Neuronal stem cell (in vitro differentiated cells): ENCODE results near the gene CCDC137.

ENCODE experiments used
- DNase-seq: peaks from one replicate; pipeline ENCODE4 v3.0.0-alpha.2; 2013; ENCODE audit warnings: low spot score
- H2AFZ ChIP-seq: one replicate; pipeline ENCODE4 v1.6.1; 2013; ENCODE audit warnings: mild to moderate bottlenecking, low read length, inconsistent platforms
- H2AK5ac ChIP-seq: 2 replicates; pipeline ENCODE4 v1.6.1; 2013; ENCODE audit warnings: low read depth, mild to moderate bottlenecking, inconsistent platforms, low read length, moderate library complexity, mixed read lengths
- H2BK120ac ChIP-seq: 2 replicates; pipeline ENCODE4 v1.6.1; 2013; ENCODE audit warnings: low read depth, mild to moderate bottlenecking, inconsistent platforms, low read length, moderate library complexity, mixed read lengths
- H2BK12ac ChIP-seq: one replicate; pipeline ENCODE4 v1.6.1; 2013; ENCODE audit warnings: low read length, inconsistent platforms
- H2BK15ac ChIP-seq: 2 replicates; pipeline ENCODE4 v1.6.1; 2013; ENCODE audit warnings: mild to moderate bottlenecking, low read length, inconsistent platforms, mixed read lengths
- H2BK5ac ChIP-seq: one replicate; pipeline ENCODE4 v1.6.1; 2013; ENCODE audit warnings: inconsistent platforms, mild to moderate bottlenecking, low read length, moderate library complexity
- H3K14ac ChIP-seq: one replicate; pipeline ENCODE4 v1.6.1; 2013; ENCODE audit warnings: low read length, inconsistent platforms
- H3K18ac ChIP-seq: 2 replicates; pipeline ENCODE4 v1.6.1; 2013; ENCODE audit warnings: low read length, inconsistent platforms
- H3K23ac ChIP-seq: 2 replicates; pipeline ENCODE4 v1.6.1; 2013; ENCODE audit warnings: low read depth, mild to moderate bottlenecking, mixed read lengths, low read length, inconsistent platforms; ENCODE audit not compliant: poor library complexity
- H3K27ac ChIP-seq: replicated peaks from 3 replicates; pipeline ENCODE4 v1.5.1; 2013; ENCODE audit warnings: low read length, inconsistent platforms
- H3K27me3 ChIP-seq, 3 experiments: 2 replicates each; pipeline ENCODE4 v1.6.1; 2013; ENCODE audit warnings: low read length in 3 of 3, mild to moderate bottlenecking in 2 of 3, inconsistent platforms in 1 of 3, low read depth in 1 of 3, mixed read lengths in 1 of 3, moderate library complexity in 1 of 3; ENCODE audit not compliant: control insufficient read depth in 3 of 3, insufficient read depth in 3 of 3
- H3K36me3 ChIP-seq, 2 donors: replicated peaks in 1 of 2; 2 replicates each; pipeline ENCODE4 v1.6.1; 2013; ENCODE audit warnings: low read length in 2 of 2; ENCODE audit not compliant: control insufficient read depth in 2 of 2, insufficient read depth in 2 of 2
- H3K4ac ChIP-seq: 2 replicates; pipeline ENCODE4 v1.6.1; 2013; ENCODE audit warnings: inconsistent platforms, mild to moderate bottlenecking, low read length, moderate library complexity
- H3K4me1 ChIP-seq, 2 donors: 1 replicate in 1 of 2; 2 replicates in 1 of 2; pipeline ENCODE4 v1.6.1; 2013; ENCODE audit warnings: low read length in 2 of 2, low read depth in 1 of 2; ENCODE audit not compliant: control insufficient read depth in 2 of 2, insufficient read depth in 1 of 2
- H3K4me2 ChIP-seq: one replicate; pipeline ENCODE4 v1.6.1; 2013; ENCODE audit warnings: mild to moderate bottlenecking, low read length, inconsistent platforms; ENCODE audit not compliant: insufficient read depth, poor library complexity, severe bottlenecking
- H3K4me3 ChIP-seq, 2 donors: 2 replicates each; pipeline ENCODE4 v1.5.1; 2013; ENCODE audit warnings: low read length in 2 of 2, mild to moderate bottlenecking in 2 of 2, inconsistent platforms in 1 of 2, moderate library complexity in 1 of 2
- H3K79me1 ChIP-seq: one replicate; pipeline ENCODE4 v1.6.1; 2013; ENCODE audit warnings: low read depth, mild to moderate bottlenecking, inconsistent platforms, low read length, moderate library complexity
- H3K9ac ChIP-seq: one replicate; pipeline ENCODE4 v1.6.1; 2013; ENCODE audit warnings: mild to moderate bottlenecking, low read depth, low read length, inconsistent platforms; ENCODE audit not compliant: poor library complexity
- H3K9me3 ChIP-seq, 2 donors: replicated peaks in 1 of 2; 2 replicates each; pipeline versions ENCODE3 to v1.6.1; 2013; ENCODE audit warnings: low read length in 2 of 2, mild to moderate bottlenecking in 2 of 2, inconsistent platforms in 1 of 2, low read depth in 1 of 2, mixed read lengths in 1 of 2, moderate library complexity in 1 of 2; ENCODE audit not compliant: control insufficient read depth in 2 of 2, insufficient read depth in 1 of 2
- H4K8ac ChIP-seq: one replicate; pipeline ENCODE4 v1.6.1; 2013; ENCODE audit warnings: low read depth, mild to moderate bottlenecking, inconsistent platforms, low read length, moderate library complexity
- H4K91ac ChIP-seq: one replicate; pipeline ENCODE4 v1.6.1; 2013; ENCODE audit warnings: low read length, low read depth, mild to moderate bottlenecking, inconsistent platforms; ENCODE audit not compliant: poor library complexity
- whole genome bisulfite sequencing, 2 donors: extraction: QIAGEN DNeasy Blood & Tissue Kit; methylation state at CpG; one replicate each; pipeline ENCODE4 v1.1.7; 2013; ENCODE audit warnings: missing lambda C conversion rate in 2 of 2, mixed read lengths in 1 of 2; ENCODE audit not compliant: insufficient read length in 2 of 2, insufficient replicate concordance in 1 of 2; ENCODE audit errors: extremely low coverage in 2 of 2; 5-methylcytosine and 5-hydroxymethylcytosine counted together

The CCDC137 gene

DNA sequence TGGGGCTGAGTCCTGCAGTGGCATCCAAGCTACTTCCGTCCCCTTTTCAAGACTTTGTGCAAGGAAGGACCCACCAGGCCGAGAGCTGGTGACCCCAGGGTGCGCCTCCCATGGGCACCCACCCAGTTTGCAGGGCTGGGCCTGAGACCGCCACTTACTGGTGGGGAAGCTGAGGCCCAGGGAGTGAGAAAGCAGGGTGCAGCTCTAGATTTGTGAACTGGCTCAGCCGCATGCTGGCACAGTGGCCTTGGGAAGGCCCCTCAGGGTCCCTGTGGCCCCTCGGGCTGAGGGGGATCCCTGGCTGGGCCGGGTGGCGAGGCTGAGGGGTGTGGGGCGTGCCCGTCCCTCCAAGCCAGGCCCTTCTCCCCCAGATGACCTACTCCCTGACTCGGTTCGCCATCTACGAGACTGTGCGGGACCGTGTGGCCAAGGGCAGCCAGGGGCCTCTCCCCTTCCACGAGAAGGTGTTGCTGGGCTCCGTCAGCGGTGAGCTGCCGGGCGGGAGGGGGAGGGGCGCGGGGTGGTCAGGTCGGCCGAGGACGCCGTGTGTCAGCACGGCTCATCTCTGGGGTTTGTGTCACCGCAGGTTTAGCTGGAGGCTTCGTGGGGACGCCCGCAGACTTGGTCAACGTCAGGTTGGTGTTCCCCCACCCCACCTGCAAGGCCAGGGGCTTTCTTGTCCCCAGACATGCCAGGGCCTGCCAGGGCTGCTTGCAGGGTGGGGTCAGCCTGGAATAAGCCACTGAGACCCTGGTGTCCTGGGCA, 48.8 kb downstream of the CCDC137 start:
- Histone ChIP-seq H3K9ac (no peak overlapping the region), H4K91ac (no peak overlapping the region), H4K8ac (no peak overlapping the region), H3K27me3 (peaks cover 0 to 11% (median 0%) of the 10 kb centered on the region in 3 experiments), H3K4me3 (no peak overlapping the region), H2BK120ac (no peak overlapping the region), H3K27ac (no peak overlapping the region), H3K36me3 (peaks cover 10 to 37% of the 10 kb centered on the region in 2 donors), H3K4me2 (no peak overlapping the region), H3K79me1 (peaks cover 26% of the 10 kb centered on the region), H3K9me3 (no peaks in the 10 kb centered on the region), H3K4me1 (peaks cover 21 to 25% of the 10 kb centered on the region in 2 donors), H2AK5ac (peak overlapping the region; percentile 19), H2BK5ac (no peak overlapping the region), H3K14ac (no peak overlapping the region), H3K18ac (no peak overlapping the region), H2AFZ (no peak overlapping the region), H2BK12ac (peak overlapping the region; percentile 75), H3K23ac (no peak overlapping the region), H2BK15ac (no peak overlapping the region), H3K4ac (no peak overlapping the region)
- WGBS, 2 donors, result no CpG with 5 or more reads among the region's 32 CpGs
- DNase-seq, result no peak

DNA sequence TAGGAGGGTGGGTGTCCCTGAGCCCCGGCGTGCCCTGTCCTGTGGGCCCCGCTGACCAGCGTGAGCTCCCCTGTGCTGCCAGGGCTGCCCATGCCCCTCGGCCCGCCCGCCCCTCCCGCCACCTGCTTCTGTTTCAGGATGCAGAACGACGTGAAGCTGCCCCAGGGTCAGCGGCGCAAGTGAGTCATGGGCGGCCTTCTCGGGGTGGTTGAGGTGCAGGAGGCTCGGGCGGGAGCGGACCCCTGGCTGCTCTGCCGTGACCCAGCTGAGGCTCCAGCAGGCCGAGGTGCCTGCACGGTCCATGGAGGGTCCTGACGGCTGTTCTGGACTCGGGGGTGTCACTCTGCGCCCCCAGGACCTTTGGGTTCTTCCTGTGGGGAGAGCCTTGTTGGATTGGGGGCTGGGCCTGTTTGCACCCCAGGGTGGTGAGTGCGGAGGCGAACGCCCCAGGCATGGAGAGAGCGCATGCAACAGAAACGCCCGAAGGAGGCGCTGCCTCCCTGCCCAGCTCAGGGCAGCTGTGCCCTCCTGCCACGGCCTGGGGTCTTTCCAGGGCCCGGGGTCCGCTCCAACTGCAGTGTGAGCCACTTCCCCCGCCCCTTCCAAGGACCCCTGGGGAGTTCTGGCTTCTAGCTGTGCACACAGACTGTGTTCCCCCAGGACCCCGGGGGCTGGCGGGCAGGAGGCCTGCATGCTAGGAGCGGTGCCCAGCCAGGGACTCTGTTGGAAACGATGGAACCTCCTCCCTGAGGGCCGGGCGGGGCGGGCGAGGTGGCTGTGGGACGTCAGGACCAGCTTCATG, 49.5 kb downstream of the CCDC137 start:
- no peaks in the 10 kb centered on the region for H3K9me3 ChIP-seq
- H3K4me1 ChIP-seq, result peaks cover 17 to 19% of the 10 kb centered on the region in 2 donors
- no peak overlapping the region for H2BK15ac ChIP-seq
- no peak overlapping the region for H2BK12ac ChIP-seq
- H3K4me3 ChIP-seq, result no peak overlapping the region
- H4K91ac ChIP-seq, result no peak overlapping the region
- peaks cover 26% of the 10 kb centered on the region for H3K79me1 ChIP-seq
- no peak overlapping the region for H2BK120ac ChIP-seq
- H2AK5ac ChIP-seq, result no peak overlapping the region
- H2BK5ac ChIP-seq, result no peak overlapping the region
- peaks cover 10 to 38% of the 10 kb centered on the region in 2 donors for H3K36me3 ChIP-seq
- peak overlapping the region; percentile 21 for H3K9ac ChIP-seq
- H3K18ac ChIP-seq, result no peak overlapping the region
- H3K14ac ChIP-seq, result no peak overlapping the region
- H3K4me2 ChIP-seq, result no peak overlapping the region
- H3K4ac ChIP-seq, result no peak overlapping the region
- WGBS, 2 donors, result no CpG with 5 or more reads among the region's 43 CpGs
- H4K8ac ChIP-seq, result no peak overlapping the region
- H3K23ac ChIP-seq, result no peak overlapping the region
- peaks cover 0 to 3% (median 0%) of the 10 kb centered on the region in 3 experiments for H3K27me3 ChIP-seq
- no peak overlapping the region for H2AFZ ChIP-seq
- no peak overlapping the region for H3K27ac ChIP-seq
- DNase-seq, result no peak

DNA sequence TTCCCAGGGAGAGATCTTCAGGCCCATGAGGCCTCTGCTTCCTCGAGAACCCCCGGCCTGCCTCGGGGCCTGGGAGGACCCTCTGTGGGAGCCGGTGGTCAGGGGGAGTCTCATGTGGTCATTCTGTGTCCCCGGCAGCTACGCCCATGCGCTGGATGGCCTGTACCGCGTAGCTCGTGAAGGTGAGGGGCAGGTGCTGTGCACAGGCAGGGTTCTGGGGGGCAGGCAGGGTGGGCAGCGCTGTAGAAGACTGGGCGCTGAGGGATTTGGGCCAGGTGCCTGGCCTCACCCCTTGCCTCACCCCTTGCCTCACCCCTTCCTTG, 50.1 kb downstream of the CCDC137 start:
- no peak overlapping the region for H2BK12ac ChIP-seq
- no peak for DNase-seq
- H2BK15ac ChIP-seq, result no peak overlapping the region
- no CpG with 5 or more reads among the region's 12 CpGs for WGBS, 2 donors
- peaks cover 26% of the 10 kb centered on the region for H3K79me1 ChIP-seq
- peaks cover 10 to 38% of the 10 kb centered on the region in 2 donors for H3K36me3 ChIP-seq
- no peak overlapping the region for H4K8ac ChIP-seq
- H3K27ac ChIP-seq, result no peak overlapping the region
- H3K4me1 ChIP-seq, result peaks cover 14 to 15% of the 10 kb centered on the region in 2 donors
- H3K4me2 ChIP-seq, result no peak overlapping the region
- H2BK5ac ChIP-seq, result no peak overlapping the region
- no peak overlapping the region for H3K9ac ChIP-seq
- no peak overlapping the region for H2AK5ac ChIP-seq
- H2BK120ac ChIP-seq, result no peak overlapping the region
- H3K9me3 ChIP-seq, result no peaks in the 10 kb centered on the region
- H3K4ac ChIP-seq, result no peak overlapping the region
- H3K27me3 ChIP-seq, result no peaks in the 10 kb centered on the region
- no peak overlapping the region for H3K4me3 ChIP-seq
- no peak overlapping the region for H3K23ac ChIP-seq
- no peak overlapping the region for H3K14ac ChIP-seq
- H4K91ac ChIP-seq, result no peak overlapping the region
- H3K18ac ChIP-seq, result no peak overlapping the region
- no peak overlapping the region for H2AFZ ChIP-seq

DNA sequence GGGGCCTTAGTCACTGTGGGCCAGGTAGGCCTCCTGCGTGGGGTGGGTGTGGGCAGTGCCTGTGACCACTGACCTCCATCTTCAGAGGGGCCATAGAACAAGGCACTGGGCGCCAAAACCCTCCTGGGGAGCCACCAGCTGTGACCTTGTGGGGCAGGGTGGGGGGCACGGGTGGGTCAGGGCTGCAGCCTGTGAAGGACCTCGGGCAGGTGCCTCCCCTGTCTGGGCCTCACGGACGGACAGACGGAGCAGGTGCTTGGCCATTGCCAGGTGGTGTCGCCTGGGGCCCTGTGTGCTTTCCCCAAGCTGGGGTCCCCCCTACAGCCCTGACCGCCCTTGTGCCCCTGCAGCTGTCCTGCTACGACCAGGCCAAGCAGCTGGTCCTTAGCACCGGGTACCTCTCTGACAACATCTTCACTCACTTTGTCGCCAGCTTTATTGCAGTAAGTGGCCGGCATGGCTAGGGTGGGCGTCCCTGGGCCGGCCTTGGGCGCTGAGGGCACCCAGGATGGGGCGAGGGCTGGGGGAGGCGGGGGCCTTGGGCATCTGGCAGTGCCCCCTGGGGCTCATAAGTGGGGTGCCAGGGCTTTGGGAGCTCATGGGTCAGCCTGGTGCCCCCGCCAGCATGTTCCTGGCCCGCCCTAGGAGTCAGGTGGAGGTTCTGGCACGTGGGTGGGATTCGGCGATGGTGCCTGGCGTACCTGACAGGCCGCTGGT, 50.7 kb downstream of the CCDC137 start:
- Histone ChIP-seq H3K14ac (no peak overlapping the region), H4K8ac (no peak overlapping the region), H2AK5ac (no peak overlapping the region), H3K27ac (no peak overlapping the region), H3K18ac (no peak overlapping the region), H3K9ac (no peak overlapping the region), H2AFZ (no peak overlapping the region), H3K27me3 (no peaks in the 10 kb centered on the region), H2BK12ac (no peak overlapping the region), H4K91ac (no peak overlapping the region), H3K36me3 (peaks cover 10 to 38% of the 10 kb centered on the region in 2 donors), H2BK15ac (no peak overlapping the region), H3K4me2 (no peak overlapping the region), H3K79me1 (peaks cover 26% of the 10 kb centered on the region), H3K4ac (no peak overlapping the region), H2BK5ac (no peak overlapping the region), H3K4me3 (peak overlapping the region in 1 of 2 donors; percentile 30), H3K23ac (no peak overlapping the region), H3K4me1 (peaks cover 14 to 15% of the 10 kb centered on the region in 2 donors), H2BK120ac (no peak overlapping the region), H3K9me3 (no peaks in the 10 kb centered on the region)
- DNase-seq, result no peak
- WGBS, 2 donors, result no CpG with 5 or more reads among the region's 25 CpGs
